ENCODE data around the gene SOCS1.

DNA sequence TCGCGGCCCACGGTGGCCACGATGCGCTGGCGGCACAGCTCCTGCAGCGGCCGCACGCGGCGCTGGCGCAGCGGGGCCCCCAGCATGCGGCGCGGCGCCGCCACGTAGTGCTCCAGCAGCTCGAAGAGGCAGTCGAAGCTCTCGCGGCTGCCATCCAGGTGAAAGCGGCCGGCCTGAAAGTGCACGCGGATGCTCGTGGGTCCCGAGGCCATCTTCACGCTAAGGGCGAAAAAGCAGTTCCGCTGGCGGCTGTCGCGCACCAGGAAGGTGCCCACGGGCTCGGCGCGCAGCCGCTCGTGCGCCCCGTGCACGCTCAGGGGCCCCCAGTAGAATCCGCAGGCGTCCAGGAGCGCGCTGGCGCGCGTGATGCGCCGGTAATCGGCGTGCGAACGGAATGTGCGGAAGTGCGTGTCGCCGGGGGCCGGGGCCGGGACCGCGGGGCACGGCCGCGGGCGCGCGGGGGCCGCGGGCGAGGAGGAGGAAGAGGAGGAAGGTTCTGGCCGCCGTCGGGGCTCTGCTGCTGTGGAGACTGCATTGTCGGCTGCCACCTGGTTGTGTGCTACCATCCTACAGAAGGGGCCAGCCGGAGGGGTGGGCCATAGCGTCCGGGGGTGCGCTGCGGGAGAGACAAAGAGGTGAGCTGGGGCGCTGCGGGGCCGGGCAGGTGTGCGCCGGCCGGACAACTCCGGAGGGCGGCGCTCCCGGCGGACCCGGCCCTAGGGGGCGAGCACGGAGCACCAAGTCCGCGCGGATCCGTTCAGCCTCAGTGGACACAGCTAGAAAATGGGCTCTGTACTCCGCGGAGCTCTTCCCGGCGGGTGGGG, 879 bp downstream of the SOCS1 start:
- TF ChIP-seq FOXA1 (IDR thresholded peaks at IDR 0.05) (no peak), PKNOX1 (IDR thresholded peaks at IDR 0.05) (no peak), HDGF (IDR thresholded peaks at IDR 0.05; ENCODE audit: borderline replicate concordance) (no peak), SUZ12 (IDR thresholded peaks at IDR 0.05) (no peak)

Measured in HEK293T (cell line).